ENCODE data around the gene PRCC. TPM values are rescaled to one million over a fixed set of nuclear protein-coding genes. Genes with fewer than 3 reads are reported as not detected.
A peak's percentile ranks its signal among the peaks of the same experiment; 100 is the strongest.

PRCC gene
- total and polyA plus RNA-seq, 8 donors: 24.0 to 93.0 (median 41.0) TPM

- H3K9me3 ChIP-seq: no peaks in the 10 kb centered on the region
- WGBS, 5 donors: 49 to 67% (median 65%) methylated on average over 5 of the region's 5 CpGs
- intact Hi-C loops (cut with DNase I; ENCODE audit: low total_unique reads): no loop called here
- TF ChIP-seq CTCF (IDR thresholded peaks at IDR 0.05): no peak
- no peak for TF ChIP-seq POLR2AphosphoS5 (IDR thresholded peaks at IDR 0.05)
- no peak for TF ChIP-seq POLR2A (IDR thresholded peaks at IDR 0.05)
- TF ChIP-seq EP300 (IDR thresholded peaks at IDR 0.05): no peak
- H3K27me3 ChIP-seq: peaks cover 0 to 82% (median 21%) of the 10 kb centered on the region in 3 donors
- DNase-seq: no peak
- H3K36me3 ChIP-seq: no peaks in the 10 kb centered on the region
- H3K4me3 ChIP-seq: no peak overlapping the region
- H3K27ac ChIP-seq: no peak overlapping the region
- H3K4me1 ChIP-seq: no peaks in the 10 kb centered on the region
These were observed 68.8 kb downstream of the PRCC start for GRCh38 chr1:156836041-156836654.

GRCh38 chr1:156836892-156837291, 69.6 kb downstream of the PRCC start:
- intact Hi-C loops (cut with DNase I; ENCODE audit: low total_unique reads): no loop called here
- peaks cover 0 to 82% (median 25%) of the 10 kb centered on the region in 3 donors for H3K27me3 ChIP-seq
- WGBS, 5 donors: 45 to 68% (median 64%) methylated on average over 4 of the region's 4 CpGs

GRCh38 chr1:156838972-156839371, 71.6 kb downstream of the PRCC start:
- 15 to 28% (median 26%) methylated on average over 4 to 7 of the region's 7 CpGs for WGBS, 5 donors
- Histone ChIP-seq H3K9me3 (no peaks in the 10 kb centered on the region), H3K4me1 (no peaks in the 10 kb centered on the region), H3K27ac (no peak overlapping the region), H3K4me3 (no peak overlapping the region), H3K36me3 (no peaks in the 10 kb centered on the region), H3K27me3 (peaks cover 0 to 91% (median 37%) of the 10 kb centered on the region in 3 donors)
- intact Hi-C loops (cut with DNase I; ENCODE audit: low total_unique reads): no loop called here
- TF ChIP-seq POLR2A (IDR thresholded peaks at IDR 0.05): no peak
- TF ChIP-seq CTCF (IDR thresholded peaks at IDR 0.05): peak in 5 of 7 experiments; percentile 69 to 87 (median 80)
- DNase-seq: peak; percentile 28 to 63

More at GRCh38 chr1:156836892-156837291, 69.6 kb downstream of the PRCC start:
- Histone ChIP-seq H3K4me1 (no peaks in the 10 kb centered on the region), H3K4me3 (no peak overlapping the region), H3K36me3 (no peaks in the 10 kb centered on the region), H3K9me3 (no peaks in the 10 kb centered on the region), H3K27ac (no peak overlapping the region)
- TF ChIP-seq POLR2AphosphoS5 (IDR thresholded peaks at IDR 0.05): no peak
- no peak for TF ChIP-seq CTCF (IDR thresholded peaks at IDR 0.05)
- no peak for TF ChIP-seq EP300 (IDR thresholded peaks at IDR 0.05)
- no peak for TF ChIP-seq POLR2A (IDR thresholded peaks at IDR 0.05)
- no peak for DNase-seq

GRCh38 chr1:156839426-156840109, 72.2 kb downstream of the PRCC start:
- 30 to 40% (median 37%) methylated on average over 9 of the region's 9 CpGs for WGBS, 5 donors

More at GRCh38 chr1:156839426-156840109, 72.2 kb downstream of the PRCC start:
- Histone ChIP-seq H3K27me3 (peaks cover 0 to 97% (median 43%) of the 10 kb centered on the region in 3 donors), H3K36me3 (no peaks in the 10 kb centered on the region), H3K4me3 (no peak overlapping the region), H3K4me1 (peaks cover 0 to 1% (median under 1%) of the 10 kb centered on the region in 4 donors), H3K27ac (no peak overlapping the region), H3K9me3 (no peaks in the 10 kb centered on the region)
- TF ChIP-seq CTCF (IDR thresholded peaks at IDR 0.05) (no peak), EP300 (IDR thresholded peaks at IDR 0.05) (no peak), POLR2A (IDR thresholded peaks at IDR 0.05) (no peak), POLR2AphosphoS5 (IDR thresholded peaks at IDR 0.05) (no peak)
- intact Hi-C loops (cut with DNase I; ENCODE audit: low total_unique reads): no loop called here
- DNase-seq: no peak
